GM12878 (cell line): Measurements from ENCODE around the gene RMND5A. TPM values are rescaled to one million over a fixed set of nuclear protein-coding genes. Genes with fewer than 3 reads are reported as not detected.

Experiments used
- ATAC-seq: fragments of 200-7000 bp; cut with Tn5 transposase; 3 replicates; pipeline ENCODE4 v1.9.1; 2020; ENCODE audit warnings: mild to moderate bottlenecking, moderate library complexity
- BruUV-seq: library from RNA; stranded (reverse); fragments of 400-500 nt; replicated peaks from 2 replicates; lab custom pipeline; 2021; lab: Mats Ljungman, UMichigan
- CTCF ChIA-PET: fragments of 300-600 bp; sonication (Branson Sonifier 250); formaldehyde crosslinking; extraction: SDS; loops from one replicate; lab custom pipeline; 2021; ENCODE audit warnings: inconsistent platforms; lab: Yijun Ruan, JAX
- POLR2A ChIA-PET: fragments of 350-600 bp; formaldehyde crosslinking; extraction: SDS; loops from one replicate; lab custom pipeline; 2021; ENCODE audit warnings: inconsistent platforms; lab: Charles Lee
- RAD21 ChIA-PET: fragments of 300-600 bp; sonication (Branson Sonifier 250); formaldehyde crosslinking; loops from one replicate; lab custom pipeline; 2023; ENCODE audit warnings: antibody characterized with exemption; ENCODE audit not compliant: unreplicated experiment; lab: Charles Lee
- SMC1A ChIA-PET: fragments of 300-600 bp; sonication (Branson Sonifier 250); formaldehyde crosslinking; loops from one replicate; lab custom pipeline; 2023; ENCODE audit not compliant: unreplicated experiment, uncharacterized antibody; lab: Charles Lee
- DNase-seq: peaks from one replicate; pipeline ENCODE4 v3.0.0-alpha.2; 2011; ENCODE audit warnings: low read depth, low spot score
- FAIRE-seq: peaks from 3 replicates; lab custom pipeline; 2011; peaks lifted over from hg19 to GRCh38; lab: Jason Lieb, UNC
- H2AFZ ChIP-seq: 2 replicates; pipeline ENCODE4 v1.6.0; 2011; ENCODE audit warnings: low read depth, low read length, control low read depth; ENCODE audit not compliant: control insufficient read depth
- H3K27ac ChIP-seq: 2 replicates; pipeline ENCODE4 v1.5.1; 2011; ENCODE audit warnings: control low read depth; ENCODE audit not compliant: control insufficient read depth, insufficient read depth
- H3K27me3 ChIP-seq, 2 experiments: replicated peaks in 1 of 2; 2 replicates each; pipeline versions ENCODE4 v1.6.0 to v1.6.1; 2011; ENCODE audit warnings: low read length in 1 of 2; ENCODE audit not compliant: control insufficient read depth in 2 of 2, insufficient read depth in 2 of 2
- H3K36me3 ChIP-seq, 2 experiments: 2 replicates each; pipeline ENCODE4 v1.5.1; 2011; ENCODE audit warnings: low read length in 1 of 2; ENCODE audit not compliant: control insufficient read depth in 2 of 2, insufficient read depth in 2 of 2
- H3K4me1 ChIP-seq: 2 replicates; pipeline ENCODE4 v1.6.1; 2011; ENCODE audit warnings: mild to moderate bottlenecking, low read length, moderate library complexity, mixed read lengths; ENCODE audit not compliant: control insufficient read depth, insufficient read depth
- H3K4me2 ChIP-seq: 2 replicates; pipeline ENCODE4 v1.6.0; 2011; ENCODE audit warnings: control low read depth; ENCODE audit not compliant: control insufficient read depth, insufficient read depth
- H3K4me3 ChIP-seq: fragments of 200-600 bp; sonication (generic); 2 replicates; pipeline ENCODE4 v1.5.1; 2016
- H3K79me2 ChIP-seq: 2 replicates; pipeline ENCODE4 v1.6.0; 2011; ENCODE audit warnings: low read length; ENCODE audit not compliant: control insufficient read depth, insufficient read depth
- H3K9ac ChIP-seq: 2 replicates; pipeline ENCODE4 v1.8.0; 2011; ENCODE audit warnings: low read length, control low read depth, mixed read lengths; ENCODE audit not compliant: control insufficient read depth, insufficient read depth
- H3K9me3 ChIP-seq: replicated peaks from 3 replicates; pipeline ENCODE4 v1.5.1; 2011; ENCODE audit warnings: mild to moderate bottlenecking, low read length; ENCODE audit not compliant: control insufficient read depth, insufficient read depth
- H4K20me1 ChIP-seq: 2 replicates; pipeline ENCODE4 v1.6.0; 2011; ENCODE audit not compliant: control insufficient read depth, insufficient read depth
- BMI1 ChIP-seq: fragments of 450-650 bp; IDR thresholded peaks from 2 replicates; pipeline ENCODE4 v1.6.1; 2016; ENCODE audit warnings: mild to moderate bottlenecking, moderate library complexity, borderline replicate concordance
- FOS ChIP-seq: IDR thresholded peaks from 3 replicates; pipeline ENCODE4 v1.6.1; 2011; ENCODE audit warnings: borderline replicate concordance; ENCODE audit not compliant: insufficient read length; ENCODE audit errors: extremely low read depth
- MEF2B ChIP-seq: fragments of 450-650 bp; IDR thresholded peaks from 2 replicates; pipeline ENCODE4 v1.6.1; 2018; ENCODE audit warnings: mild to moderate bottlenecking, moderate library complexity; ENCODE audit not compliant: partially characterized antibody, poor library complexity, severe bottlenecking
- NFXL1 ChIP-seq: fragments of 450-650 bp; IDR thresholded peaks from 2 replicates; pipeline ENCODE4 v1.6.1; 2017; ENCODE audit warnings: antibody characterized with exemption, mild to moderate bottlenecking, borderline replicate concordance
- POLR2AphosphoS2 ChIP-seq: IDR thresholded peaks from 2 replicates; pipeline ENCODE4 v1.6.1; 2011; ENCODE audit warnings: low read depth, mild to moderate bottlenecking, low read length, improper control_type of control experiment, moderate library complexity
- SMAD1 ChIP-seq: fragments of 450-650 bp; IDR thresholded peaks from 2 replicates; pipeline ENCODE4 v1.6.1; 2018; ENCODE audit warnings: mild to moderate bottlenecking, low read depth; ENCODE audit not compliant: partially characterized antibody
- STAT1 ChIP-seq: fragments of 450-650 bp; conservative IDR thresholded peaks from 2 replicates; pipeline ENCODE4 v1.6.1; 2014; ENCODE audit warnings: antibody characterized with exemption, mild to moderate bottlenecking
- ZNF217 ChIP-seq: fragments of 450-650 bp; IDR thresholded peaks from 2 replicates; pipeline ENCODE4 v1.6.1; 2017; ENCODE audit warnings: antibody characterized with exemption, mild to moderate bottlenecking
- ZNF687 ChIP-seq: fragments of 450-650 bp; IDR thresholded peaks from 2 replicates; pipeline ENCODE4 v1.6.1; 2017; ENCODE audit warnings: mild to moderate bottlenecking, moderate library complexity
- WGBS: methylation state at CpG from one replicate; pipeline ENCODE4 v1.1.6; 2016; ENCODE audit warnings: low lambda C conversion rate; ENCODE audit not compliant: insufficient replicate concordance, insufficient coverage; ENCODE audit errors: missing lambda C conversion rate; 5-methylcytosine and 5-hydroxymethylcytosine counted together
- in situ Hi-C: fragments of 300-500 bp; cut with MboI; formaldehyde crosslinking; loops from 9 replicates; pipeline ENCODE4 v1.14.3; 2018; ENCODE audit warnings: mixed read lengths
- intact Hi-C: fragments of 100-400 bp; cut with micrococcal nuclease; formaldehyde crosslinking; loops from one replicate; pipeline ENCODE4 v1.14.2; 2022; ENCODE audit not compliant: unreplicated experiment
- polyA plus RNA-seq, 11 experiments: library from polyadenylated mRNA; depleted of rRNA in 4 of 11; unstranded in 6 of 11; stranded (reverse) in 5 of 11; fragments of >200 nt; fragmentation: Nextera tagmentation in 4 of 11; fragmentation: Illumina TruSeq in 1 of 11; extraction: Ambion mirVana in 4 of 11; extraction: Trizol in 1 of 11; gene quantifications; 1 replicate in 1 of 11; 2 replicates in 10 of 11; pipeline versions ENCODE4 v1.2.1 to v1.2.3, GENCODE V29; 2011 to 2016; ENCODE audit warnings: inconsistent platforms in 2 of 11, missing spikeins in 2 of 11, low read depth in 1 of 11
- total RNA-seq, 4 experiments: library from RNA; depleted of rRNA in 3 of 4; stranded (reverse); fragments of >200 nt in 3 of 4; fragmentation: Illumina TruSeq in 1 of 4; extraction: Trizol in 1 of 4; gene quantifications; 2 replicates each; pipeline versions ENCODE4 v1.2.1 to v1.2.3, GENCODE V29; 2013 to 2021

The RMND5A gene
- total and polyA plus RNA-seq, 10 of the 15 experiments (the other 5 are each of a cell fraction or from before 2014, with no cell fraction given), result 8.3 to 33.6 (median 23.2) TPM

GRCh38 chr2:86818114-86818801 lies 98.2 kb downstream of the RMND5A start (continued):
- TF ChIP-seq ZNF687, result no peak
- no peak for TF ChIP-seq FOS
- TF ChIP-seq ZNF217, result no peak
- TF ChIP-seq MEF2B, result no peak

- H3K4me1 ChIP-seq, result no peaks in the 10 kb centered on the region
Measured at GRCh38 chr2:86818957-86819356, 98.9 kb downstream of the RMND5A start.

More at GRCh38 chr2:86818957-86819356, 98.9 kb downstream of the RMND5A start:
- DNase-seq (no peak), ATAC-seq (no peak), FAIRE-seq (no peak)
- ChIA-PET RAD21 (interaction anchor here (0.6 kb wide), 1 partner anchor 69 kb away, joined by 3 read pairs; no protein-coding TSS in a partner anchor), SMC1A (no interaction called here), CTCF (no interaction called here), POLR2A (no interaction called here)
- Histone ChIP-seq H3K27me3 (peaks cover 0 to 2% of the 10 kb centered on the region in 2 experiments; a peak in 2 of 4 replicates), H3K4me3 (no peak overlapping the region), H4K20me1 (no peaks in the 10 kb centered on the region), H2AFZ (no peak overlapping the region), H3K9ac (no peak overlapping the region), H3K9me3 (no peaks in the 10 kb centered on the region; the same call in 2 of the 3 replicates), H3K27ac (no peak overlapping the region), H3K4me2 (no peak overlapping the region), H3K36me3 (no peaks in the 10 kb centered on the region), H3K79me2 (no peaks in the 10 kb centered on the region)
- no peak for TF ChIP-seq BMI1
- TF ChIP-seq POLR2AphosphoS2, result no peak
- no peak for TF ChIP-seq STAT1
- no peak for TF ChIP-seq SMAD1
- TF ChIP-seq NFXL1, result no peak
- intact Hi-C loops (no loop called here), in situ Hi-C loops (loop anchor here (25.0 kb wide), 1 partner anchor 393 kb away; no protein-coding TSS in a partner anchor)
- WGBS, result 6% methylated on average over 2 of the region's 2 CpGs
- BruUV-seq, result no TSS peak
